WTC11 (cell line): Measurements from ENCODE around the gene CLCN1.

ENCODE experiments used
- CTCF ChIP-seq: fragments of 200-600 bp; IDR thresholded peaks from 2 replicates; pipeline ENCODE4 v1.8.0; 2022; ENCODE audit warnings: antibody characterized with exemption
- E2F1 ChIP-seq: sonication (generic); formaldehyde crosslinking; IDR thresholded peaks from 2 replicates; pipeline ENCODE4 v1.8.0; 2022; ENCODE audit warnings: mild to moderate bottlenecking, missing genetic modification reagents
- EMX1 ChIP-seq: fragments of 250-450 bp; sonication (Bioruptor Pico); IDR thresholded peaks from 2 replicates; pipeline ENCODE4 v1.8.0; 2021; ENCODE audit warnings: mild to moderate bottlenecking
- JUN ChIP-seq: sonication (generic); formaldehyde crosslinking; IDR thresholded peaks from 2 replicates; pipeline ENCODE4 v1.8.0; 2023; ENCODE audit warnings: mild to moderate bottlenecking, missing genetic modification reagents
- TEAD4 ChIP-seq: sonication (generic); formaldehyde crosslinking; IDR thresholded peaks from 2 replicates; pipeline ENCODE4 v1.8.0; 2022; ENCODE audit warnings: mild to moderate bottlenecking, missing genetic modification reagents

- TF ChIP-seq E2F1 (CRISPR knock-in tag) (no peak), JUN (CRISPR knock-in tag) (no peak), CTCF (no peak), EMX1 (CRISPR knock-in tag) (no peak), TEAD4 (CRISPR knock-in tag) (no peak)
Observed at GRCh38 chr7:143308632-143309031, 7.3 kb upstream of the CLCN1 start.
